Lung (tissue), 12 donors: ENCODE measurements around the gene TDRD12. TPM values are rescaled to one million over a fixed set of nuclear protein-coding genes. Genes with fewer than 3 reads are reported as not detected.
"Not testable (repeated sequence)": the region's sequence is repeated elsewhere in the genome, so short reads cannot be mapped to it uniquely, and the experiment has no call there.

ENCODE experiments used
- ATAC-seq: fragments of 200-7000 bp; cut with Tn5 transposase; one replicate; pipeline ENCODE4 v1.9.1; 2020; ENCODE audit warnings: moderate number of reproducible peaks; ENCODE audit not compliant: insufficient read depth, low FRiP score
- DNase-seq, 3 donors: peaks; one replicate each; pipeline ENCODE4 v3.0.0-alpha.2; 2013 to 2017
- H3K27ac ChIP-seq, 2 donors: one replicate each; pipeline ENCODE4 v1.5.1; 2013; ENCODE audit warnings: mild to moderate bottlenecking in 2 of 2, moderate library complexity in 2 of 2, control low read depth in 1 of 2, inconsistent platforms in 1 of 2, low read depth in 1 of 2, low read length in 1 of 2
- H3K27me3 ChIP-seq, 3 donors: one replicate each; pipeline ENCODE4 v1.5.1; 2013; ENCODE audit warnings: low read length in 2 of 3; ENCODE audit not compliant: control insufficient read depth in 3 of 3, insufficient read depth in 3 of 3
- H3K36me3 ChIP-seq, 4 donors: one replicate each; pipeline ENCODE4 v1.5.1; 2013; ENCODE audit warnings: low read length in 4 of 4, mild to moderate bottlenecking in 1 of 4, moderate library complexity in 1 of 4; ENCODE audit not compliant: control insufficient read depth in 4 of 4, insufficient read depth in 4 of 4
- H3K4me1 ChIP-seq, 5 donors: one replicate each; pipeline ENCODE4 v1.5.1; 2013; ENCODE audit warnings: low read length in 5 of 5, mild to moderate bottlenecking in 2 of 5, moderate library complexity in 1 of 5; ENCODE audit not compliant: control insufficient read depth in 5 of 5, insufficient read depth in 5 of 5
- H3K4me3 ChIP-seq: one replicate; pipeline ENCODE4 v1.5.1; 2013; ENCODE audit warnings: mild to moderate bottlenecking, control low read depth, moderate library complexity
- H3K9ac ChIP-seq, 2 donors: one replicate each; pipeline ENCODE4 v1.5.1; 2013; ENCODE audit warnings: low read length in 2 of 2, control low read depth in 1 of 2; ENCODE audit not compliant: insufficient read depth in 1 of 2
- H3K9me3 ChIP-seq, 4 donors: one replicate each; pipeline ENCODE4 v1.5.1; 2013; ENCODE audit warnings: low read length in 3 of 4, mild to moderate bottlenecking in 1 of 4, moderate library complexity in 1 of 4; ENCODE audit not compliant: control insufficient read depth in 4 of 4, insufficient read depth in 3 of 4
- CTCF ChIP-seq: IDR thresholded peaks from 2 replicates; pipeline ENCODE4 v1.5.1; 2012; ENCODE audit warnings: mild to moderate bottlenecking; ENCODE audit errors: control extremely low read depth, extremely low read depth
- WGBS, 2 donors: extraction: QIAGEN DNeasy Blood & Tissue Kit; methylation state at CpG; one replicate each; pipeline ENCODE4 v1.1.7; 2013; 5-methylcytosine and 5-hydroxymethylcytosine counted together
- polyA plus RNA-seq, 2 donors: library from polyadenylated mRNA; stranded (reverse); fragments of 200-250 nt; gene quantifications; one replicate each; pipeline ENCODE4 v1.2.1, GENCODE V29; 2013
- total RNA-seq, 2 donors: library from RNA; depleted of rRNA in 1 of 2; stranded (reverse); fragments of >200 nt in 1 of 2; gene quantifications; one replicate each; pipeline ENCODE4 v1.2.1, GENCODE V29; 2014 to 2021
- donor health status: control.
- donor health status: control.
- donor health status: Bipolar disorder and iron deficiency.
- donor health status: healthy.
- donor health status: DM: yes; HTN: yes; CAD: no.

Gene TDRD12
- total and polyA plus RNA-seq, 4 donors, result 0.08 to 0.14 (median 0.10) TPM

- Histone ChIP-seq H3K27me3 (no peaks in the 10 kb centered on the region), H3K36me3 (peaks cover 5 to 12% (median 7%) of the 10 kb centered on the region in 4 donors), H3K9me3 (peaks cover 0 to 4% (median 0%) of the 10 kb centered on the region in 4 donors), H3K27ac (no peak overlapping the region), H3K9ac (no peak overlapping the region), H3K4me1 (peaks cover 0 to 1% (median 0%) of the 10 kb centered on the region in 5 donors), H3K4me3 (no peak overlapping the region)
- no peak for TF ChIP-seq CTCF
- ATAC-seq (no peak), DNase-seq (no peak)
- 35 to 53% methylated on average over 3 of the region's 3 CpGs for WGBS, 2 donors
Measured at GRCh38 chr19:32708457-32708856, 11.1 kb upstream of the TDRD12 start.

GRCh38 chr19:32709032-32709431 is 10.5 kb upstream of the TDRD12 start:
- Histone ChIP-seq H3K4me1 (peaks cover 0 to 1% (median 0%) of the 10 kb centered on the region in 5 donors), H3K27ac (no peak overlapping the region), H3K36me3 (peaks cover 6 to 12% (median 7%) of the 10 kb centered on the region in 4 donors), H3K4me3 (no peak overlapping the region), H3K9ac (no peak overlapping the region), H3K9me3 (peaks cover 0 to 4% (median 0%) of the 10 kb centered on the region in 4 donors), H3K27me3 (no peaks in the 10 kb centered on the region)
- WGBS, 2 donors, result 83 to 95% methylated on average over 5 of the region's 5 CpGs
- TF ChIP-seq CTCF, result no peak
- no peak for ATAC-seq
- DNase-seq, result no peak

GRCh38 chr19:32711747-32712146 is 7.8 kb upstream of the TDRD12 start:
- no peak for ATAC-seq
- no peaks in the 10 kb centered on the region for H3K27me3 ChIP-seq
- H3K4me1 ChIP-seq, result no peaks in the 10 kb centered on the region
- no peaks in the 10 kb centered on the region for H3K9me3 ChIP-seq
- TF ChIP-seq CTCF, result no peak
- H3K4me3 ChIP-seq, result no peak overlapping the region
- H3K27ac ChIP-seq, result no peak overlapping the region
- 73 to 87% methylated on average over 6 of the region's 6 CpGs for WGBS, 2 donors
- peaks cover 0 to 8% (median 7%) of the 10 kb centered on the region in 4 donors for H3K36me3 ChIP-seq
- no peak overlapping the region for H3K9ac ChIP-seq
- DNase-seq, result no peak

- WGBS, 2 donors, result 94 to 96% methylated on average over 7 of the region's 7 CpGs
- H3K4me3 ChIP-seq, DNase-seq, H3K27me3 ChIP-seq, H3K9me3 ChIP-seq, H3K9ac ChIP-seq, ATAC-seq, H3K36me3 ChIP-seq, H3K27ac ChIP-seq, H3K4me1 ChIP-seq: not testable (repeated sequence)
Measured at GRCh38 chr19:32716203-32716602, 3.4 kb upstream of the TDRD12 start.
